ENCODE data around the gene MED22. TPM values are rescaled to one million over a fixed set of nuclear protein-coding genes. Genes with fewer than 3 reads are reported as not detected.

The MED22 gene
- total RNA-seq, 1 experiment from 2014 or later: 26.2 TPM

DNA sequence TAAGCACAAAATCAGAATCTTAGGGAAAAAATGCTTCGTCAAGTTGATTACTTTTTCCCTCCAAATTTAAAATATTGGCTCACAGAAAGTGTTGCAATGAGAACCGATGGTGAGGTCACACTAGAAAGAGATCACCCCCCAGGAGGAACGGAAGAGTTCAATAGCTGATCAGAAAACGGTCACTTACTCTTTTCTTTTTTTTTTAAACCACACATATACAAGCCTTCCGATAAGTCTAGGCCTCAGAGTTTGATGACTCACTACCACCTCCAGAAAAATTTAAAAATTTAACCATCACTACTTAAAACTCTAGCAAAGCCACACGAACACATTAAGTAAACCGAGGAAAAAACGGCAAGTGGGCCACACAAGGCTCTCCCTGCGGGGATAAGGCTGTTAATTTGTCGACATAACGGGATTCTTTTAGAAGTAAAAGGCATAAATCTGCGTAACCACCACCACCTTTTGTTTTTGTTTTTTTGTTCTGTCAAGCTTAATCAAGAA lies 26.7 kb upstream of the MED22 start:
- POLR2A ChIA-PET: no interaction called here
- in situ Hi-C loops (cut with HindIII; ENCODE audit: low pct_unique_long_range_greater_than_20kb, low sequenced_read_pairs): no loop called here
- Histone ChIP-seq H3K27ac (ENCODE audit: low read length) (peak overlapping the region; percentile 94), H3K4me1 (ENCODE audit: control insufficient read depth, insufficient read depth, low read length) (peaks cover 15% of the 10 kb centered on the region), H3K4me3 (ENCODE audit: low read depth in 2 of 2, low read length in 2 of 2) (peak overlapping the region; percentile 87 to 97), H3K36me3 (ENCODE audit: control insufficient read depth, insufficient read depth, low read length) (peaks cover 5% of the 10 kb centered on the region; the same call in 1 of the 2 replicates), H3K9me3 (ENCODE audit: control insufficient read depth, insufficient read depth, low read depth, low read length) (no peaks in the 10 kb centered on the region), H3K27me3 (ENCODE audit: control insufficient read depth, insufficient read depth, low read length) (no peaks in the 10 kb centered on the region)
- BruUV-seq (replicated peaks): TSS peak; percentile 87
- intact Hi-C loops (cut with micrococcal nuclease; ENCODE audit: unreplicated experiment): no loop called here
- CTCF ChIA-PET: no interaction called here
- no peak for ATAC-seq
- TF ChIP-seq, protein P1, sequence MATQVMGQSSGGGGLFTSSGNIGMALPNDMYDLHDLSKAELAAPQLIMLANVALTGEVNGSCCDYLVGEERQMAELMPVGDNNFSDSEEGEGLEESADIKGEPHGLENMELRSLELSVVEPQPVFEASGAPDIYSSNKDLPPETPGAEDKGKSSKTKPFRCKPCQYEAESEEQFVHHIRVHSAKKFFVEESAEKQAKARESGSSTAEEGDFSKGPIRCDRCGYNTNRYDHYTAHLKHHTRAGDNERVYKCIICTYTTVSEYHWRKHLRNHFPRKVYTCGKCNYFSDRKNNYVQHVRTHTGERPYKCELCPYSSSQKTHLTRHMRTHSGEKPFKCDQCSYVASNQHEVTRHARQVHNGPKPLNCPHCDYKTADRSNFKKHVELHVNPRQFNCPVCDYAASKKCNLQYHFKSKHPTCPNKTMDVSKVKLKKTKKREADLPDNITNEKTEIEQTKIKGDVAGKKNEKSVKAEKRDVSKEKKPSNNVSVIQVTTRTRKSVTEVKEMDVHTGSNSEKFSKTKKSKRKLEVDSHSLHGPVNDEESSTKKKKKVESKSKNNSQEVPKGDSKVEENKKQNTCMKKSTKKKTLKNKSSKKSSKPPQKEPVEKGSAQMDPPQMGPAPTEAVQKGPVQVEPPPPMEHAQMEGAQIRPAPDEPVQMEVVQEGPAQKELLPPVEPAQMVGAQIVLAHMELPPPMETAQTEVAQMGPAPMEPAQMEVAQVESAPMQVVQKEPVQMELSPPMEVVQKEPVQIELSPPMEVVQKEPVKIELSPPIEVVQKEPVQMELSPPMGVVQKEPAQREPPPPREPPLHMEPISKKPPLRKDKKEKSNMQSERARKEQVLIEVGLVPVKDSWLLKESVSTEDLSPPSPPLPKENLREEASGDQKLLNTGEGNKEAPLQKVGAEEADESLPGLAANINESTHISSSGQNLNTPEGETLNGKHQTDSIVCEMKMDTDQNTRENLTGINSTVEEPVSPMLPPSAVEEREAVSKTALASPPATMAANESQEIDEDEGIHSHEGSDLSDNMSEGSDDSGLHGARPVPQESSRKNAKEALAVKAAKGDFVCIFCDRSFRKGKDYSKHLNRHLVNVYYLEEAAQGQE (IDR thresholded peaks at IDR 0.05; ENCODE audit: insufficient read depth in 1 of 2, low read depth in 2 of 2, low read length in 1 of 2): no peak
- TF ChIP-seq, protein P2, sequence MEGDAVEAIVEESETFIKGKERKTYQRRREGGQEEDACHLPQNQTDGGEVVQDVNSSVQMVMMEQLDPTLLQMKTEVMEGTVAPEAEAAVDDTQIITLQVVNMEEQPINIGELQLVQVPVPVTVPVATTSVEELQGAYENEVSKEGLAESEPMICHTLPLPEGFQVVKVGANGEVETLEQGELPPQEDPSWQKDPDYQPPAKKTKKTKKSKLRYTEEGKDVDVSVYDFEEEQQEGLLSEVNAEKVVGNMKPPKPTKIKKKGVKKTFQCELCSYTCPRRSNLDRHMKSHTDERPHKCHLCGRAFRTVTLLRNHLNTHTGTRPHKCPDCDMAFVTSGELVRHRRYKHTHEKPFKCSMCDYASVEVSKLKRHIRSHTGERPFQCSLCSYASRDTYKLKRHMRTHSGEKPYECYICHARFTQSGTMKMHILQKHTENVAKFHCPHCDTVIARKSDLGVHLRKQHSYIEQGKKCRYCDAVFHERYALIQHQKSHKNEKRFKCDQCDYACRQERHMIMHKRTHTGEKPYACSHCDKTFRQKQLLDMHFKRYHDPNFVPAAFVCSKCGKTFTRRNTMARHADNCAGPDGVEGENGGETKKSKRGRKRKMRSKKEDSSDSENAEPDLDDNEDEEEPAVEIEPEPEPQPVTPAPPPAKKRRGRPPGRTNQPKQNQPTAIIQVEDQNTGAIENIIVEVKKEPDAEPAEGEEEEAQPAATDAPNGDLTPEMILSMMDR (IDR thresholded peaks at IDR 0.05): no peak
- TF ChIP-seq POLR2AphosphoS5 (IDR thresholded peaks at IDR 0.05; ENCODE audit: low read depth, low read length) (no peak), SIN3A (IDR thresholded peaks at IDR 0.05; ENCODE audit: borderline replicate concordance, insufficient read depth, low read depth, low read length) (no peak), TCF7L2 (IDR thresholded peaks at IDR 0.05; ENCODE audit: low read depth, low read length) (no peak)
- no peak for DNase-seq (ENCODE audit: low read depth, low spot score)

DNA sequence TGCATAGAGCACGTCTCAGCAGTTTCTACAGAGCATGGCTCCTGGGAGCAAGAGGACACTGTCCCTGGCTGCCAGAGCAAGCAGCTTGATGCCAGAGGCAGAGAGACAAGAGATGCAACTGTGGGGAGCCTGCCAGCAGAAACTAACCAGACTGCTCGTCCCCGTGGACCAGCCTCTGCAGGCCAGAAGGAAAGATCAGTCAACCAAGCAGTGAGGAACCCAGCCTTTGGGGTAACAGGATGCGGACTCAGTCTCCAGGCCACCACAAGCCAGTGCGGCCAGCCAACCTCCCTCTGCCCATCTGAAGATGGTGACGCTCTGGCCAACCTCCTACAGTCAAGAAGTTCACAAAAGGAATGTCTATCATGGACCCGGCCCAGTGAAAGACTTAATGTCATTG lies 24.2 kb upstream of the MED22 start:
- no peaks in the 10 kb centered on the region for H3K9me3 ChIP-seq (ENCODE audit: control insufficient read depth, insufficient read depth, low read depth, low read length)
- peaks cover 18% of the 10 kb centered on the region for H3K4me1 ChIP-seq (ENCODE audit: control insufficient read depth, insufficient read depth, low read length)
- ATAC-seq (no peak), DNase-seq (ENCODE audit: low read depth, low spot score) (no peak)
- H3K4me3 ChIP-seq (ENCODE audit: low read depth in 2 of 2, low read length in 2 of 2): no peak overlapping the region
- CTCF ChIA-PET: no interaction called here
- H3K36me3 ChIP-seq (ENCODE audit: control insufficient read depth, insufficient read depth, low read length): peaks cover 5% of the 10 kb centered on the region; the same call in 1 of the 2 replicates
- BruUV-seq (replicated peaks): no TSS peak
- no peak overlapping the region for H3K27ac ChIP-seq (ENCODE audit: low read length)
- POLR2A ChIA-PET: no interaction called here
- in situ Hi-C loops (cut with HindIII; ENCODE audit: low pct_unique_long_range_greater_than_20kb, low sequenced_read_pairs): no loop called here
- intact Hi-C loops (cut with micrococcal nuclease; ENCODE audit: unreplicated experiment): no loop called here
- H3K27me3 ChIP-seq (ENCODE audit: control insufficient read depth, insufficient read depth, low read length): no peaks in the 10 kb centered on the region
- TF ChIP-seq SIN3A (IDR thresholded peaks at IDR 0.05; ENCODE audit: borderline replicate concordance, insufficient read depth, low read depth, low read length) (no peak), POLR2AphosphoS5 (IDR thresholded peaks at IDR 0.05; ENCODE audit: low read depth, low read length) (no peak), TCF7L2 (IDR thresholded peaks at IDR 0.05; ENCODE audit: low read depth, low read length) (no peak)
- TF ChIP-seq, protein P1 (IDR thresholded peaks at IDR 0.05; ENCODE audit: insufficient read depth in 1 of 2, low read depth in 2 of 2, low read length in 1 of 2): no peak
- TF ChIP-seq, protein P2 (IDR thresholded peaks at IDR 0.05): no peak
